Measurements from ENCODE around the gene PARP8.
"Not testable (repeated sequence)": the region's sequence is repeated elsewhere in the genome, so short reads cannot be mapped to it uniquely, and the experiment has no call there.

PARP8 gene

GRCh38 chr5:50794812-50795211 is 128.4 kb downstream of the PARP8 start:
- no peak for DNase-seq

- no peak for DNase-seq
Observed at GRCh38 chr5:50798002-50798401, 131.6 kb downstream of the PARP8 start.

GRCh38 chr5:50799596-50799995 is 133.2 kb downstream of the PARP8 start:
- DNase-seq = no peak

- DNase-seq = no peak
Observed at GRCh38 chr5:50800410-50800809, 134.0 kb downstream of the PARP8 start.

GRCh38 chr5:50807661-50808060 is 141.2 kb downstream of the PARP8 start:
- no peak for DNase-seq

- DNase-seq = no peak
Observed at GRCh38 chr5:50808406-50808805, 142.0 kb downstream of the PARP8 start.

- DNase-seq = not testable (repeated sequence)
Observed at GRCh38 chr5:50811746-50812145, 145.3 kb downstream of the PARP8 start.

- no peak for DNase-seq
Observed at GRCh38 chr5:50813691-50814090, 147.3 kb downstream of the PARP8 start.

GRCh38 chr5:50814556-50814955 is 148.1 kb downstream of the PARP8 start:
- no peak for DNase-seq

GRCh38 chr5:50822046-50822445 is 155.6 kb downstream of the PARP8 start:
- no peak for DNase-seq

- DNase-seq = no peak
Observed at GRCh38 chr5:50822761-50823160, 156.3 kb downstream of the PARP8 start.

- no peak for DNase-seq
Observed at GRCh38 chr5:50823568-50823967, 157.1 kb downstream of the PARP8 start.

GRCh38 chr5:50824109-50824508 is 157.7 kb downstream of the PARP8 start:
- DNase-seq = no peak

GRCh38 chr5:50827516-50828247 is 161.2 kb downstream of the PARP8 start:
- DNase-seq = no peak

- DNase-seq = no peak
Observed at GRCh38 chr5:50829023-50829422, 162.6 kb downstream of the PARP8 start.

- DNase-seq = no peak
Observed at GRCh38 chr5:50832657-50833284, 166.3 kb downstream of the PARP8 start.

GRCh38 chr5:50836356-50836755 is 169.9 kb downstream of the PARP8 start:
- DNase-seq = no peak

- DNase-seq = no peak
Observed at GRCh38 chr5:50839472-50839871, 173.0 kb downstream of the PARP8 start.

- DNase-seq = no peak
Observed at GRCh38 chr5:50843091-50843490, 176.7 kb downstream of the PARP8 start.

GRCh38 chr5:50846261-50846660 is 179.8 kb downstream of the PARP8 start:
- no peak for DNase-seq

GRCh38 chr5:50849554-50849953 is 183.1 kb downstream of the PARP8 start:
- DNase-seq = no peak

- DNase-seq = no peak
Observed at GRCh38 chr5:50853151-50853550, 186.7 kb downstream of the PARP8 start.

- no peak for DNase-seq
Observed at GRCh38 chr5:50854082-50854481, 187.6 kb downstream of the PARP8 start.

GRCh38 chr5:50855001-50855400 is 188.6 kb downstream of the PARP8 start:
- DNase-seq = no peak

Measured in amniotic stem cell (primary cell).